NCI-H82 treated with DMSO at 0.1 percent for 48 hours (cell line): ENCODE data around the gene PAM16.

Experiments
- DNase-seq: peaks from one replicate; lab custom pipeline; 2025; ENCODE audit not compliant: unreplicated experiment; lab: John Stamatoyannopoulos, UW

PAM16 gene

DNA sequence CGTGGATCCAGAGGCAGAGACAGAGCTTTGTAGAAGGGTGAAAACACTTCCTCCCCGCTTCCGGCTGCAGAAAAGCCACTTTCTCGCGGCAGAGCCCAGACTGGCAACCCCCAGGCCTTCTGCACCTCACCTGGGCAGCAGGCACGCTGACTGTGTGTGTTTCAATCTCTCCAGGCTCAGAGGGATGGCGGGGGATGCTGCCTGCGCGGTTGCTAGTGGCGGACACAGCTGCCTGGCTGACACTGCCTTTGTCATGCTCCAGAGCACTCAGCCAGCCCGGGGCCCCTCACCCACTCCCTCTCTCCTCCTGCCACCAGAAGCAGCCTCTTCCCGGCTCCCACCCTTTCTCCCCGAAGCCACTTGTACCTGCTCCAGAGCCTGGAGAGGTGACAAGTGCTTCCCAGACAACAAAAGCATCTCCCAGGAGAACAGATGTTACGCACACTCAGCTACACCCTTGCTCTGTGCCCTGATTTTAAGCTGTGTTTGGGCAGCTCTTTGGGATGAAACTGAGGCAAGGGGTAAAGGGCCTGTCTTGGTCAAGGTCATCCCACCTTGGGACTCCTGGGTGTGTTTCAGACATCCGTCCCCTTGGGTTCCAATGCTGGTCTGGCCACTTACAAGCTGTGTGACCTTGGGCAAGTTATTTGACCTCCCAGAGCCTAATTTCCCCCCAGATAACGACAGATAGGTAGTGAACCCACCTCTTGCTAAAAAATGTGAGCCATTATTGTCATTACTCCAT, 44.5 kb downstream of the PAM16 start:
- DNase-seq, result peak; percentile 17

DNA sequence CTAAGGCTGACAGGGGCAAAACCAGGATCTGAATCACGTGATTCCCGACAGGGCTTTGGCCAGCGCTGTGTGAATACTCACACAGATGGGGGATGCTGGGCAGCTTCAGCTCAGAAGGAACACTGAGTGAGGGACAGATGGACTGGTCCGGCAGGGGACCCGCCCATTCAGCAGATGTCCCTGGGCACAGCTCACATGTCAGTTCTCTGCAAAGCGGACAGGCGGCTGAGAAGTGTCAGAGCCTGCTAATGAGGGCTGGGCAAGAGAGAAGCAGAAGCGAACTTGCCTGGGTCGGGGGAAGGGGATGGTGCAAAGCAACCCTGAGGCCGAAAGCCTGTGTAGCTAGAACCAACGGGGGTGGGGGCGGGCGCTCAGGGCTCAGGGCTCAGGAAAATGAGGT, 47.1 kb downstream of the PAM16 start:
- peak; percentile 73 for DNase-seq

DNA sequence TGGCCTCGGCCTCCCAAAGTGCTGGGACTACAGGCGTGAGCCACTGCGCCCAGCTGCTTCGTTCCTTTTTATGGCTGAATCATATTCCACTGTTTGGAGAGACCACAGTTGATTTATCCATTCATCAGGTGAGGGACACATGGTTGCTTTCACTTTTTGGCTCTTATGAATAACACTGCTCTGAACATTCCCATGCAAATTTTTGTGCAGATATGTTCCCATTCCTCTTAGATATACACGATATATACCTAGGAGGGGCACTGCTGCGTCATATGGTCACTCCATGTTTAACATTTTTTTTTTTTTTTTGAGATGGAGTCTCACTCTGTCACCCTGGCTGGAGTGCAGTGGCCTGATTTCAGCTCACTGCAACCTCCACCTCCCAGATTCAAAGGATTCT, 49.2 kb downstream of the PAM16 start:
- no peak for DNase-seq

DNA sequence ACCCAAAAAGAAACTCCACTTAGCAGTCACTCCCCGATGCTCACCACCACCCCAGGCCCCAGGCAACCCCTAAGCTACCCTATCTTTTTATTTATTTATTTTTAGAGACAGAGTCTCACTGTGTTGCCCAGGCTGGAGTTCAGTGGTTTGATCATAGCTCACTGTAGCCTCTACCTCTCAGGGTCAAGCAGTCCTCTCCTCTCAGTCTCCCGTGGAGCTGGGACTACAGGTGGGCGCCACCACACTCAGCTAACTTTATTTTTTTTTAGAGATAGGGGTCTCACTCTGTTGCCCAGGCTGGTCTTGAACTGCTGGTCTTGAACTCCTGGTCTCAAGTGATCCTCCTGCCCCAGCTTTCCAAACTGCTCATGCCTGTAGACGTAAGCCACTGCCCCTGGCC, 49.9 kb downstream of the PAM16 start:
- no peak for DNase-seq

DNA sequence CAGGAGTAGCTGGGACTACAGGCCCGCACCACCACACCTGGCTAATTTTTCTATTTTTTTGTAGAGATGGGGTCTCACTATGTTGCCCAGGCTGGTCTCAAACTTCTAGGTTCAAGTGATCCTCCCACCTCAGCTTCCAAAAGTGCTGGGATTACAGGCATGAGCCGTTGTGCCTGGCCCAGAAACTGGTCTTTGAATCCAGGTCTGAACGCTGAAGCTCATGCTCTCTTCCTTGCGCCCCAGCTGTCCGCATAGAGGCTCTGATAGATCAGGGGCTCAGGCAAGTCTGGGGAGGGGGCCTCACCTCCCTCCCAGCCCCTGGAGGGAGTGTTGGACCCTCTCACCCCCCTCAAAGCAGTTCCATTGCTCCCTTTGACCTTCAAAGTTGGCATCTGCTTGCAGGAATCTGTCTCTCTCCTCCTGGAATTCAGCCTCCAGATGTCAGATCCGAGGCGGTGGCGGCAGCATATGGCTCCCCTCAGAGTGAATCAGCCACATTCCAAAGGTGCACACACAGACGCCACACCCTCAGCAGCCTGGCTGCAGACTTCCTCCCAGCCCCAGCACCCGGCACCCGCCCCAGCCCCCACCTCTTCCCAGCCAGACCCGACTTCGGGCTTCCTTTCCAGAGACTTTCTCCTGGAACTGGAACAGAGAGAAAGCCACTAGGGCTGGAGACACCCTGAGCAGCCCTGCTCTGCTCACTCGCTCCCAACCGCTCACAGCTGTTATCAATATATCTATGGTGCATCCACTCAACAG, 52.2 kb downstream of the PAM16 start:
- peak; percentile 74 for DNase-seq

DNA sequence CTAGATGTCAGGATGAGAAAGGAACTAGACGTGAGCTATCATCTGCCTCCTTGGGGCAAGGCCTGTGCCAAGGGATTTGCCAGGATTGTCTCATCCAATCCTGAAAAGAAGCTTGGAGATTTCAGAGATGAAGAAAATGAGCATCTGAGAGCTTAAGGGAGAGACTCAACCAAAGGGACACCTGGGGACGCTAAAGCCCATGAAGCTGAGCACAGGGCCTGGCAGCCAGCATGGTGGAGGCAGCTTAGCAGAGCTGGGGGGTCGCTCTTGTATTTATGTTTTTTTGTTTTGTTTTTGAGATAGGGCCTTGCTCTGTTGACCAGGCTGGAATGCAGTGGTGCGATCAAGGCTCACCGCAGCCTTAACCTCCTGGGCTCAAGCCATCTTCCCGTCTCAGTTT, 53.6 kb downstream of the PAM16 start:
- no peak for DNase-seq

DNA sequence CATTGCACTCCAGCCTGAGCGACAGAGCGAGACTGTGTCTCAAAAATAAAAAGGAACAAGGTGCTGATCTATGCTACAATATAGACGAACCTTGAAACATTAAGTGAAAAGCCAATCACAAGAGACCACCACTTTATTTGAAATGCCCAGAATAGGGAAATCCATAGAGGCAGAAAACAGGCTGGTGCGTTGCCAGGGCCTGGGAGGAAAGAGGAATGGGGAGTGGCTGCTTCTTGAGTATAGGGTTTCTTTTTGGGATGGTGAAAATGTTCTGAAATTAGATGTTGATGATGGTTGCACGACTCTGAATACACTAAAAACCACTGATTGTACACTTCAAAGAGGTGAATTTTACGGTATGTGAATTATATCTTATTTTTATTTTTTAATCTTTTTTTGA, 55.5 kb downstream of the PAM16 start:
- no peak for DNase-seq

DNA sequence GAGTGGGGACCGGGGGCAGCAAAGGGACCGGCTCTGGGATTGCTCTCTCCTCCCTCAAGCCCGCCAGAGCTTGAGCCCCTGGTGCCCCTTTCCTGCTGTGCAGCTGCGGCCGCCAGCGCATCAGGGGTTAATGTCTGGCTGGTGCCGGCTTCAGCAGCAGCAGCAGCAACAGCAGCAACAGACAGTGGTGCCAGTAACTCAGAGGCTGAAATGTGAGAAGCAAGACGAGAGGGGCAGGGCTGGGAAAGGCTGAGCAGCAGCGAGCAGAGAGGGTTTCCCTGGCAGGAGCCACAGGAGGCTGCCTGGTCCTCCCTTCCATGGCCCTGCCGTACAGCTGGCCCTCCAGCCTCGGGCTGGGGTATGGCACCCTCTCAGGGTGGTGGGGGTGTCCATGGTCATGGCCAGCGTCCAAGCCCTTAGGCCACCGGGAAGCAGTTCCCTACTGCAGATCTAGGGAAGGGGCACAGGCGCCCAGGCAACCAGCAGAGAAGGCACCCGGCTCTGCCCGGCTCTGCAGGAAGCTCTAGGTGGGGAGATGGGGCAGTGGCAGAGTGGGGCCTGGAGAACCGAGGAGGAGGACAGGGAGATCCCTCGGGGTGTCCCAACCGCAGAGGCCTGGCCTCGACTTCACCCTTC, 57.2 kb downstream of the PAM16 start:
- no peak for DNase-seq

DNA sequence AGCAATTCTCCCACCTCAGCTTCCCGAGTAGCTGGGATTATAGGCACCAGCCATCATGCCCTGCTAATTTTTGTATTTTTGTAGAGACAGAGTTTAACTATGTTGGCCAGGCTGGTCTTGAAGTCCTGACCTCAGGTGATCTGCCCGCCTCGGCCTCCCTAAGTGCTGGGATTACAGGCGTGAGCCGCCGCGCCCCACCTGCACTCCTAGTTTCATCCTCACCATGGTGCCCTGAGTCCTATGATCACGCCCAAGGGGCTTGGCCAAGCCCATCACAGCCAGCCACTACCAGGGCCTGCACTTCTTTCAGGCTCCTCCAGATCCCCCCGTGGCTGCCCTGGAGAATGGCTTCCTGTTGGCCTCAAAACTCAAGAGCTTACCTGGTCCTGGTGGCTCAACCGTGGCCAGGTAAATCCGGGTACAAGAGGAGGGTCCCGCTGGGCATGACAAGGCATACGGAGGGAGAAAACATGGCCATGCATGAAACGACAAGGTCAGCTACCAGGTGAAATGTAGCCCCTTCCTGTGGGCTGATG, 57.9 kb downstream of the PAM16 start:
- no peak for DNase-seq

DNA sequence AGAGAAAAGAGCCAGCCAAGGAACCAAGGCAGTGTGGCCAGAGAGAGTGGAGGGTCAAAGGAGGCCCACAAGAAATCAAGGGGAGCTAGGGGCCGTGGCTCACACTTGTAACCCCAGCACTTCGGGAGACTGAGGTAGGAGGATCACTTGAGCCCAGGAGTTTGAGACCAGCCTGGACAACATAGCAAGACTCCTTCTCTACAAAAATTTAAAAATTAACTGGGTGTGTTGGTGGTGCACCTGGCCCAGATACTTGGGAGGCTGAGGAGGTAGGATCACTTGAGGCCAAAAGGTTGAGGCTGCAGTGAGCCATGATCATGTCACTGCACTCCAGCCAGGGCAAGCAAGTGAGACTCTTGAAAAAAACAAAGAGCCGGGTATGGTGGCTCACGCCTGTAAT, 59.4 kb downstream of the PAM16 start:
- no peak for DNase-seq
